Stimulated activated CD8-positive, alpha-beta memory T cell treated with anti-CD3 and anti-CD28 coated beads, Interleukin-12 subunit alpha, Interleukin-12 subunit beta, amount 100 ng/mL, for 4 hours (primary cell): ENCODE measurements around the gene PCGF3.
"Not testable (repeated sequence)": the region's sequence is repeated elsewhere in the genome, so short reads cannot be mapped to it uniquely, and the experiment has no call there.

Source experiments
- DNase-seq: peaks from one replicate; pipeline ENCODE4 v3.0.0-alpha.2; 2020; ENCODE audit warnings: low read depth

Gene PCGF3

DNA sequence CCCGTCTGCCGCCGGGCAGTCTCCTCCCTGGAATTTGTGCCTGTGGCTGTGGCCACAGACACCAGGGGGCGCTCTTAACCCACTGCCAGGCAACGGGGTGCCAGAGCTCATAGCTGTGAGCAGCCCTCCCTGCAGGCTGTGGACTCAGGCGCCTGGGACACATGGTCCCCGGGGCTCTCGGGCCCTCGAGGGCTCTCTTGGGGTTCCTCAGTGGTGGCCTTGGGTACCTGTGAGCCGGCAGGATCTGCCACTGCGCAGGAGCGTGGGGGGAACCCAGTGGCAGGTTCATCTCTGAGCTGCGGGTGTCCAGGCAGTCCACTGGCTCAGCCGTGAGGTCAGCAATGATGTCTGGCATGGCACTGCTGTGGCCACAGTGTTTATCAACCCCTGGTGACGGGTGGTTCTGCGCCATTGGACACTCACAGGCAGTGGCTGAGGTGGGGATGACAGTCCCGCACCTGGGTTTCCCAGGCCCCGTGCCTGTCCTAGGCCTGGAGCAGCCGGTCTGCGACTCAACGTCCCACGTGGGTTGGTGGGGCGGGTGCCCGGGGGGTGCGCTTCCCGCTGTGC lies 37.2 kb downstream of the PCGF3 start:
- peak; percentile 52 for DNase-seq

- DNase-seq: no peak
Measured at GRCh38 chr4:743463-744211, 38.0 kb downstream of the PCGF3 start.

- no peak for DNase-seq
Measured at GRCh38 chr4:744212-744841, 38.7 kb downstream of the PCGF3 start.

DNA sequence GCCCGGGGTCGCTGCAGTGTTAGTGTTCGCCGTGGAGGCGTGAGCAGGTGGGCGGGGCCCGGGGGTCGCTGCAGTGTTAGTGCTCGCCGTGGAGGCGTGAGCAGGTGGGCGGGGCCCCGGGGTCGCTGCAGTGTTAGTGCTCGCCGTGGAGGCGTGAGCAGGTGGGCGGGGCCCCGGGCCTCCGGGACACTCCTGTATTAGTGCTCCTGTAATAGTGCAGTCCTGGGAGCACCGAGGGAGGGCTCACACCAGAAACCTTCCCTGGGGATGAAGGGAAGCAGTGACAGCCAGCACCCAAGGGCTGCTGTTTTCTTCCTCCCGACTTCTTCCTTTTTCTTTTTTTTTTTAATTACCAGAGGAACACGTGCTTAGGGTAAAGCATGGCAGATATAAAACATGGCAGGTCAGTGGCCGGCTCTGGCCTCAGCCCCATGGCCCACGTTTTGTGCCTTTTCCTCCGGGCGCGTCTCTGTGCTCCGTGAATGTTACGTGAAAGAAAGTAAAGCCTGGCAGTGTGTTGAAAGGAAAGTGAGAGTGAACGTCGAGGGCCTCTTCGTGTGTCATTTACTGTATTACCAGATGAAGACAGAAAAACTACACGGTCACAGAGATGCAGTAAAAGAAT lies 42.0 kb downstream of the PCGF3 start:
- no peak for DNase-seq

DNA sequence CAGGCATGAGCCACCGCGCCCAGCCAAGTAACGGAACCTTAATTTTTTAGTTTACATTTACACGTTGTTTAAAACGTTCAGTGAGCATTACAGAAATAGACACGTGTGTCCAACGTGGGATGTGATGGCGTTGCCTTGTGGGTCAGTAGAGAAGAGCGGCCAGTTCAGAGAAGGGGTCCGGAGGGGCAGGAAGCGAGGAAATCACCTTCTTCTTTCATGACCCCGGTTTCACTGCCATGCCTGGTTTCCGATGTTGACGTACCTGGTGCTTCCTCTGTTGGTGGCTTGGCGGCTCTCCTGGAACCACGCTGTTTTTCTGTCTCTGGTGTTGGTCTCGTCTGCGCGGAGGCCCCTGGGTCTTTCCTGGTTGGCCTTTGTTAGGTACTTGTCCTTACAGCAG lies 42.8 kb downstream of the PCGF3 start:
- no peak for DNase-seq

- no peak for DNase-seq
Measured at GRCh38 chr4:749698-750666, 44.4 kb downstream of the PCGF3 start.

DNA sequence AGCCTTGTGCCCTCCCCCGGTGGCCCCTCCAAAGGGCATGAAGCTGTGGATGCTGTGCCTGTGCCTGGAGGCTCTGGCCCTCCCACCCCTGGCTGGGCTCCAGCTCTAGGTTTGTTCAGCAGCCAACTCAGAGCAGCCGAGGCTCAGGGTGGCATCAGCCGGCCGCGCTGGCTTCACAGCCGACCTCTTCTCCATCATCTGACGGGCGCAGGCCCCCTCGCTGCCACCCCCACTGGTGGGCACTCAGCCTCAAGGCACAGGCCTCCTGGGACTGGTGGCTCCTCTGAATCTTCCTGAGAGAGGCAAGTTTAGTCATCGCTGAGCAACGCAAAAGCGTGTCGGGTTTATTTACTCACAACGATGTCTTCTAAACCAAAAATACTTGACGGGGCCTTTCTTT lies 46.0 kb downstream of the PCGF3 start:
- no peak for DNase-seq

- DNase-seq: no peak
Measured at GRCh38 chr4:752196-752861, 46.7 kb downstream of the PCGF3 start.

GRCh38 chr4:753186-753585 lies 47.6 kb downstream of the PCGF3 start:
- not testable (repeated sequence) for DNase-seq

DNA sequence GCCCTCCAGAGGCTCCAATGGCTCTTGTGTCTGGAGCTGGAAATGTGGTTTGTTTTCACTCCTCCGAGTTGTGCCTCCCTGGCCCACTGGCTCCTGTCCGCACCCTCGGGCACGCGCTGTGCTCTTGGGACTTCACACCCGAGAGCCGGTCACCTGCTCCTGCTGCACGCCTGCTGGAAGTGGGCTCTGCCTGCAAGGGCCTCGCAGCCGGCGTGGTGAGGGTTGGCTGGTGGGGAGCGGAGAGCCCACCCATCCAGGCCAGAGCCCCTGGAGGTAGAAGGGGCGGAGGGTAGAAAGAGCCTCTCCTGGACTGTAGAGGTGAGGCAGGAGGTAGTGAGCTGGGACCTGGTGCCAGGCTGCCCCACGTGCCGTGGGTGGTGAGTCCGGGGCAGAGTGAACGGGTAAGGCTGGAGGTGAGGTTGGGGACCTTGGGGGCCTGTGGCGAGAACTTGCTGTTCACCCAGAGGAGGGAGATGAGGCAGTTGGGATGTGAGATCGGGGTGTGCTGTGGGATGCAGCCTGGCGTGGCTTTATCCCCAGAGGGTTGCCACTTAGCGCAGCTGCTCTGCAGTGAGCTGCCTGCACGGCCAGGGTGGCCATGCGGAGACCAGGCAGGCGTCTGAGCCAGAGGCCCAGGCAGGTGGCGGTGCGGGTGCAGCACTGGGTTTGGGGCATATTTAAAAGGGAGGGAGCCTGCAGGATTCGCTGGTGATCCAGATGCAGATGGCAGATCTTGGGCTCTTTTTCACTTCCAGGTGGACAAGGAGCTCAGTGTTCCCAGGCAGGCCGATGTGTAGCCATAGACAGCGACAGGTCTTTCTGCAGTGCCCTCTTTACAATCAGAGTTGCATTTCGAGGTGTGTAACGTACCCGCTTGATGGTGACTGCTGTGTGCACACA lies 48.8 kb downstream of the PCGF3 start:
- no peak for DNase-seq

- DNase-seq: no peak
Measured at GRCh38 chr4:757111-757510, 51.5 kb downstream of the PCGF3 start.

GRCh38 chr4:759810-760209 lies 54.2 kb downstream of the PCGF3 start:
- DNase-seq: not testable (repeated sequence)

GRCh38 chr4:760616-761015 lies 55.0 kb downstream of the PCGF3 start:
- no peak for DNase-seq

- DNase-seq: no peak
Measured at GRCh38 chr4:761086-761485, 55.5 kb downstream of the PCGF3 start.

GRCh38 chr4:761739-762138 lies 56.1 kb downstream of the PCGF3 start:
- DNase-seq: no peak

DNA sequence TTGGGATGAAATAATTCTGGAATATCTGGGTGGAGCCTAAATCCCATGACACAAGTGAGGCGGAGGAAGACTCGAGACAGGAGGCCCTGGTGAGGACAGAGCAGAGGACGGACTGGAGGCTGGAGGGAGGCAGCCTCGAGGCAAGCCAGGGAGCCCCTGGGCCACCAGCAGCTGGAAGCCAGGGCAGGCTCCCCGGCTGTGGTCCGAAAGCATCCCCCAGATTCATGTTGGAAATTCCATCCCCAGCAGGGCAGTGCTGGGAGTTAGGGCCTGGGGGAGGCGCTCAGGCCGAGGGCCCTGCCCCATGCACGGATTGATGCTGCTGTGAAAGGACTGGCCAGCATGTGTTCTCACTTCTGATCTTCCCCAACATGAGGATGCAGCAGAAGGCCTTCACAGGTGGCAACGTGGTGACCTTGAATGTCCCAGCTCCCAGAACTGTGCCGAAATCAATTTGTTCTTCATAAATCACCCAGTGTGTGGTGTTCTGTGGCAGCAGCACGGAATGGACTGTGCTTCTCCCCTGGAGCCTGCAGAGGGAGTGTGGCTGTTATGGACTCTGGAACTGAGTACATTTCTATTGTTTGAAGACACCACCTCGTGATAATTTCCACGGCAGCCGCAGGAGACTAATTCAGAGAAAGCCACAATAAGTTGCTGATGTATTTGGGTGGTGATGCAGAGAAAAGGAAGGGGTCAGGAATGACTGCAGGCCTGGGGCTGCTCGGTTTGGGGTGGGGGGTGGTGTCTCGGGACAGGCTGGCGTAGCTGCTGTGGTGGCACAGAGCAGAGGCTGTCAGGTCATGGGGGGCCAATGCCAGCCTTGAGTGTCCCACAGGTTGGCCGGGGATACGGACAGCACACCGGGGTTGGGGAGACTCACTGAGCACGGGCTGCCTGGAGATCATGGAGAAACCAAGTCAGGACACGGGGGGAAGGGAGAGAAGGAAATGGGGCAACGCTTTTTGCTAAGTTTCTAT lies 56.9 kb downstream of the PCGF3 start:
- no peak for DNase-seq

GRCh38 chr4:763191-763810 lies 57.7 kb downstream of the PCGF3 start:
- no peak for DNase-seq

GRCh38 chr4:763922-764321 lies 58.3 kb downstream of the PCGF3 start:
- DNase-seq: no peak
